ENCODE data around the gene SEMA3E. TPM values are rescaled to one million over a fixed set of nuclear protein-coding genes. Genes with fewer than 3 reads are reported as not detected.
"Not testable (repeated sequence)": the region's sequence is repeated elsewhere in the genome, so short reads cannot be mapped to it uniquely, and the experiment has no call there.

Gene SEMA3E
- total and polyA plus RNA-seq, 8 donors: 2.1 to 38.0 (median 23.8) TPM

DNA sequence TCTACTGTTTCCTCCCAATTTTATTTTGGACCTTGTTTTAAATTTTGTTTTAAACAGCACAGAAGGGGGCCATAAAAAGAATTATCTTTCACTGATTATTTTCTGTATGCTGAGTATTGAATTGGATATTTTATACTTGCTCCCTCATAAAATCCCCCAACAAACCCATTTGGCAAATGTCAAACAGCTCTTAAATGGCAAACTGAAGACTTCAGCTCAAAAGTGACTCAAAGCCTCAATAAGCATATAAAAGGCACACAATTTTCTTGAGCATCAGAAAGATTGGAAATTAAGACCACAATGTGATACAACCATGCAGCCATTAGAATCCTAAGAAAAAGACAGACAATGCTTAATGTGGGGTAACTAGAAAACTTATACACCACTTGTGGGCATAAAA, 199.2 kb downstream of the SEMA3E start:
- no peaks in the 10 kb centered on the region for H3K4me1 ChIP-seq
- H3K27me3 ChIP-seq: no peaks in the 10 kb centered on the region
- H3K4me3 ChIP-seq: no peak overlapping the region
- peaks cover 0 to 2% of the 10 kb centered on the region in 2 donors for H3K9me3 ChIP-seq
- no peak for TF ChIP-seq CTCF (IDR thresholded peaks at IDR 0.05)
- no peak for ATAC-seq
- no peak for DNase-seq
- H3K36me3 ChIP-seq: no peaks in the 10 kb centered on the region
- intact Hi-C loops (cut with DNase I): no loop called here
- no peak overlapping the region for H3K27ac ChIP-seq

- H3K27me3 ChIP-seq: no peaks in the 10 kb centered on the region
- H3K4me1 ChIP-seq: no peaks in the 10 kb centered on the region
- intact Hi-C loops (cut with DNase I): no loop called here
- no peak for TF ChIP-seq CTCF (IDR thresholded peaks at IDR 0.05)
- H3K9me3 ChIP-seq: peaks cover 0 to 3% of the 10 kb centered on the region in 2 donors
- H3K36me3 ChIP-seq: no peaks in the 10 kb centered on the region
- H3K4me3 ChIP-seq: no peak overlapping the region
- peak in 2 of 4 donors; percentile 63 for DNase-seq
- ATAC-seq: no peak
- no peak overlapping the region for H3K27ac ChIP-seq
Observed at GRCh38 chr7:83447681-83448080, 201.3 kb downstream of the SEMA3E start.

DNA sequence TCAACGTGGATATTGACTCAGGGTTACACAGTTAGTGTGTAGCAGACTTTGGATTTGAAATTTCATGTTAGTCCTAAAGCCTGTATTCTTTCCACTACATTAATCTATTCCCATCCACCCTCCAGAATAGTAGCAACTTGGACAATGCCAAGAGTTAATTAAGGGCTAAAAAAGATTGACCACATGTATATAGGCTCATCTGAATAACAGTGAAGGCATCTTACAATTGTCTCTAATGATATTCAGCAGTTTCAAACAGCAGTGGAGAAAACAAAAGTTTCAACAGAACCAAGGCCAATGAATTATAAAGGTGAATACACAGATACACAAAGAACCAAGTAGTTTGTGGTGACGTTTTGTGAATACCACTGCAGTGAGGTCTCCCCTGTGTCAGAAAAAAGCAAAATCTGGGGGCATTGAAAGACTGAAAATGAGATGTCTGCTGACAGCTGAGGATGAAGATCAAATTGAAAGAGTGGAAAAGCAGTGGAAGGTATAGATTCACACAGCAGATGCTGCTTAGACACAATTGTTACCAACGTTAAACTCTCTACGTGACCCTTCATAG, 202.8 kb downstream of the SEMA3E start:
- ATAC-seq: no peak
- H3K4me3 ChIP-seq: no peak overlapping the region
- no peak for TF ChIP-seq CTCF (IDR thresholded peaks at IDR 0.05)
- no peaks in the 10 kb centered on the region for H3K36me3 ChIP-seq
- DNase-seq: no peak
- intact Hi-C loops (cut with DNase I): no loop called here
- H3K27me3 ChIP-seq: no peaks in the 10 kb centered on the region
- H3K9me3 ChIP-seq: peaks cover 0 to 3% of the 10 kb centered on the region in 2 donors
- H3K4me1 ChIP-seq: no peaks in the 10 kb centered on the region
- H3K27ac ChIP-seq: no peak overlapping the region

- H3K4me1 ChIP-seq: no peaks in the 10 kb centered on the region
- ATAC-seq: no peak
- H3K27me3 ChIP-seq: no peaks in the 10 kb centered on the region
- peaks cover 0 to 3% of the 10 kb centered on the region in 2 donors for H3K9me3 ChIP-seq
- intact Hi-C loops (cut with DNase I): no loop called here
- H3K27ac ChIP-seq: no peak overlapping the region
- no peak for DNase-seq
- no peak for TF ChIP-seq CTCF (IDR thresholded peaks at IDR 0.05)
- H3K4me3 ChIP-seq: no peak overlapping the region
- no peaks in the 10 kb centered on the region for H3K36me3 ChIP-seq
Observed at GRCh38 chr7:83442911-83443310, 206.0 kb downstream of the SEMA3E start.

GRCh38 chr7:83439026-83439425, 209.9 kb downstream of the SEMA3E start:
- H3K4me3 ChIP-seq: no peak overlapping the region
- H3K9me3 ChIP-seq: no peaks in the 10 kb centered on the region
- no peaks in the 10 kb centered on the region for H3K36me3 ChIP-seq
- no peak overlapping the region for H3K27ac ChIP-seq
- TF ChIP-seq CTCF (IDR thresholded peaks at IDR 0.05): no peak
- ATAC-seq (no peak), DNase-seq (no peak)
- no peaks in the 10 kb centered on the region for H3K4me1 ChIP-seq
- H3K27me3 ChIP-seq: no peaks in the 10 kb centered on the region
- intact Hi-C loops (cut with DNase I): no loop called here

DNA sequence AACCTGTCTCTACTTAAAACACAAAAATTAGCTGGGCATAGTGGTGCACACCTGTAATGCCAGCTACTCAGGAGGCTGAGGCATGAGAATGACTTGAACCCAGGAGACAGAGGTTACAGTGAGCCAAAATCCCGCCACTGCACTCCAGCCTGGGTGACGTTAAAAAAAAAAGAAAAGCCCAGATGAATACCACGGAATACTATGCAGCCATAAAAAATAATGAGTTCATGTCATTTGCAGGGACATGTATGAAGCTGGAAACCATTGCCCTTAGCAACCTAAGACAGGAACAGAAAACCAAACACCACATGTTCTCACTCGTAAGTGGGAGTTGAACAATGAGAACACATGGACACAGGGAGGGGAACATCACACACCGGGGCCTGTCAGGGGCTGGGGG, 218.7 kb downstream of the SEMA3E start:
- H3K27me3 ChIP-seq; intact Hi-C loops (cut with DNase I); H3K36me3 ChIP-seq; ATAC-seq; H3K9me3 ChIP-seq; DNase-seq; H3K4me3 ChIP-seq; H3K4me1 ChIP-seq; H3K27ac ChIP-seq: not testable (repeated sequence)
